GM12872 (cell line): Measurements from ENCODE around the gene PGC.

Experiments used
- CTCF ChIP-seq: IDR thresholded peaks from 3 replicates; pipeline ENCODE4 v1.5.1; 2011; ENCODE audit warnings: low read depth, mild to moderate bottlenecking, low read length, moderate library complexity; ENCODE audit not compliant: insufficient read depth

The PGC gene

GRCh38 chr6:41750374-41750773 is 3.2 kb upstream of the PGC start:
- TF ChIP-seq CTCF, result no peak

GRCh38 chr6:41748542-41748941 is 1.3 kb upstream of the PGC start:
- TF ChIP-seq CTCF, result no peak

- no peak for TF ChIP-seq CTCF
Measured at GRCh38 chr6:41748102-41748477, 893 bp upstream of the PGC start.

DNA sequence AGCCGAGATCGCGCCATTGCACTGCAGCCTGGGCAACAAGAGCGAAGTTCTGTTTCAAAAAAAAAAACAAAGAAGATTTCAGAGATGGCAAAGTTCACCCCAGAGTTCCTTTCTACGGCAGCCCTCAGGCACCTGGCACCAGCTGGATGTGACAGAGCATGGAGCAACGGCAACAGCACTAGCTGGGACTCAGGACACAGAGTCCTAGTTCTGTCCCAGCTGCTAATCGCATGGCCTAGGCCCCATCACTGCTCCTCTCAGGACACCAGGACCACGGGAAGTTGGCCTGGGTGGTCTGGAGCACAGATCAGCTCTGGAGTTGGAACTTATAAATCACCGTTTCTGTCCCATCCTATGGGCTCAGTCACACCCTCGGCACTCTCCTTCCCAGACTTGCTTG is 1.1 kb downstream of the PGC start:
- TF ChIP-seq CTCF, result no peak

- TF ChIP-seq CTCF, result no peak
Measured at GRCh38 chr6:41744236-41744787, 2.9 kb downstream of the PGC start.

DNA sequence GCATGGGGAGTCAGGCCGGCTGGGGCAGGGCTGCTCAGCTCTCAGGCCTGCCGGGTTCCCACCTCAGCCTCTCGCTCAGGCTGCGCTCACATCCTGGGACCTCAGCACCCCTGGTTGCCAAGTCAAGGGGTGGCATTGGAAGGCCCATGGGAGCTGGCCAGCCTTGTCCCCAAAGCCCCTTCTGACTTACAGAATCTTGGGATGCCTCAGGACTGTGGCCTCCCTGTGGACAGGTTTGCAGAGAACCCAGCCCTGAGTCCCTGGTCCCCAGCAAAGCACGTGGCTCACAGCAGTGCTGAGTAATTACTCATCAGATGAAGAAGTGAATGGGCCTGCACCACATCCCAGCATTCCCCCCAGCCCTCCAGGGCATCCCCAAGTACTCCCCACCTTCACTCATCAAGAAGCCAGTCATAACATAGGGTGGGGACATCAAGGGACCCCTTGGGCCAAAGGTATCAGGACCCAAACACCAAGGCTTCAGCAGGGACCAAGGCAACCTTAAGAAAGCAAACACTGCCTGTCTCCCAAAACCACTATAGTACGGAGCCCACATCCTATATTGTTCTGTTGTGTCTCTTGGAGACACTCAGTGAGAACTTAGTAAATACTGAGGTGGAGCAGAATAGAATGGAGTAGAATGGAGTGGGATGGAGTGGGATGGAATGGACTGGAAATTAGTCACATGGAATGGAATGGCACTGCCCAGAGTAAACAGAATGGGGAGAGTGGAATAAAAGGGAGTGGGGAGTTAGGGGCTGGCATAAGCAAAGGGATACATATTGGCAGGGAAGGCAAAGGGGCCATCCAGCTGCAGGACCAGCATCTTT is 3.6 kb downstream of the PGC start:
- TF ChIP-seq CTCF, result no peak

DNA sequence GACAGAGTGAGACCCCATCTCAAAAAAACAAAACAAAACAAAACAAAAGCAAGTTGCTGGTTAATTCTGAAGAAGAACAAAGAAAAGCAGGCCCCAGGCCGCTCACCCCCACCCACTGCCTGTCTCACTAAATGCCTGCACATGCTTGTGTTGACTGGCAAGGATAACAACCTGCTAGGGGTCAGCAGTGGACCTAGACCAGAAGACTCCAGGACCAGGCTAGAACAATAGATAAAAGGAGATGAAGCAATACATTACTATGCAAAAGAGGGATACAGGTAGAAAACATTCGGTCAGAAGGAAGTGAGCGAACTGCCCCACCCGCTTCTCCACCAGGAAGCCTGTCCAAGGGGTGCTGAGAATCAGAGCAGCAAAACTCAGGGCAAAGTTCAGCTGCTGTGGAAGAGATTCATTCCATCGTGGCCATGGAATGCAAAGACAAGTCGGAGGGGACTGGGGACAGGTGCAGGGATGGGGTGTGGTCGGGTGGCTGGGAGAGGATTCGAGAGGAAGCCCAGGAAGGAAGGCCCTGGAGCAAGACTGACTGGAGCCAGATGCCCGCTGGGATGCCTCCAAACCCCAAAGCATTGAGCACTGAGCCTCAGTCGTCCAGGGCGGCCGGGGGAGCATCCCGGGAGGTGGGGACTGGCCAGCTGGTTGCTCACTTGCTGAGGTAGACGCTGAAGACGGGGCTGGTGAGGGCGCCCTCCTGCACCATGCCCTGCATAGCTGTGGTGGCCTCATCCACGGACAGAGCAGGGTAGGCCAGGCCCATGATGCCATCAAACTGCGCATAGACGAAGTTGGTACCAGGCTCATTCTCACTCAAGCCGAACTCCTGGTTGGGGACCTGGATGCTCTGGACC is 5.3 kb downstream of the PGC start:
- no peak for TF ChIP-seq CTCF
